ENCODE measurements around the gene CACNA2D2. TPM values are rescaled to one million over a fixed set of nuclear protein-coding genes. Genes with fewer than 3 reads are reported as not detected.

The CACNA2D2 gene
- total and polyA plus RNA-seq, 2 donors (not counting 1 experiment from before 2014, with no cell fraction given): 0.06 TPM; not detected in 1

GRCh38 chr3:50365842-50366220 lies 137.6 kb downstream of the CACNA2D2 start:
- no peaks in the 10 kb centered on the region for H3K79me2 ChIP-seq (ENCODE audit: control insufficient read depth, insufficient read depth, low read length)
- no peak overlapping the region for H3K9ac ChIP-seq (ENCODE audit: insufficient read depth, low read length)
- peaks cover 3% of the 10 kb centered on the region for H3K27me3 ChIP-seq (ENCODE audit: control insufficient read depth, insufficient read depth, low read length)
- no peaks in the 10 kb centered on the region for H4K20me1 ChIP-seq (ENCODE audit: control insufficient read depth, extremely low read depth, insufficient read depth, low read length)
- no peak for TF ChIP-seq CTCF (conservative IDR thresholded peaks at IDR 0.05 in 1 of 2, IDR thresholded peaks at IDR 0.05 in 1 of 2; ENCODE audit: low read depth in 1 of 2, low read length in 2 of 2)
- no peak for TF ChIP-seq EZH2 (IDR thresholded peaks at IDR 0.05; ENCODE audit: low read length, missing control alignments)
- no peaks in the 10 kb centered on the region for H3K36me3 ChIP-seq (ENCODE audit: control insufficient read depth, insufficient read depth, low read length)
- no peaks in the 10 kb centered on the region for H3K9me3 ChIP-seq (ENCODE audit: control insufficient read depth, insufficient read depth, low read depth, low read length)
- H3K27ac ChIP-seq (ENCODE audit: insufficient read depth, low read length): no peak overlapping the region
- peaks cover 3% of the 10 kb centered on the region for H3K4me1 ChIP-seq (ENCODE audit: control insufficient read depth, extremely low read depth, insufficient read depth, low read length)
- no peak overlapping the region for H3K4me2 ChIP-seq (ENCODE audit: extremely low read depth, insufficient read depth, low read length)
- H3K4me3 ChIP-seq (replicated peaks in 1 of 4; ENCODE audit: control extremely low read depth in 1 of 4, insufficient read depth in 1 of 4, low read depth in 3 of 4, low read length in 4 of 4): no peak overlapping the region
- DNase-seq (ENCODE audit: low read depth in 2 of 2): no peak
- no peak overlapping the region for H2AFZ ChIP-seq (ENCODE audit: low read length)

DNA sequence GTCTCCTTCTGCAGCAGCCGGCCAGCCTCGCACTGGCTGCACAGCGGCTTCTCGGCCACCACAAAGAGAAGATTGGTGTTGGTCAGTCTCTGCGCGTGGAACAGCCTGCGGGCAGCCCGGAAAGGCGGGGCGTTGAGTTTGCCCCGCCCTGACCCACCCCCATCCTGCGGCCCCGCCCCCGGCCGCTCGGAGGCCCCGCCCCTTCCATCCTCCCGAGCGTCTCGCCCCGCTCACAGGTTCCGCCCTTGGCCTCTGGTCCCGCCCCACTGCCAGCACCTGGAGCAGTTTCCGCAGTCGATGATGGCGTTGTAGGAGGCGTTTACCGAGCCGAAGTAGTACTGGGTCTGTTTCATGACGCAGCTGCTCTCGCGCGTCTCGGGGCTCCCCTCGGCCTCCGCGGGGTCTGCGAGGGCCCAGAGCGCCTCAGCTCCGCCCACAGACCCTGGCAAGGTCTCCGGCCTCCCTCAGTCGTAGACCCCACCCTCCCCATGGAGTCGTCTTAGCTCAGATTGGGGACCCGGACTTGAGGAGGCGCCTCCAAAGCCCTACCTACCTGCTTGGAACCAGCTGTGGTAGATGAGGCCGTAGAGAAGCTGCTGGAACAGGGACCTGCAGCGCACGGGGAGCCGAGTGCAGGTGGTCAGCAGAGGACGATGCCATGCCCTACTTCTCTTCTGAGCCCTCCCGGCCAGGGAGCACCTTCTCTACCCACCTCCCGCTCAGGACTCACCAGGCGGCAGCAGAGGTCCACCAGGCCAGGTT lies 138.2 kb downstream of the CACNA2D2 start:
- Histone ChIP-seq H3K79me2 (ENCODE audit: control insufficient read depth, insufficient read depth, low read length) (no peaks in the 10 kb centered on the region), H3K9me3 (ENCODE audit: control insufficient read depth, insufficient read depth, low read depth, low read length) (no peaks in the 10 kb centered on the region), H3K27ac (ENCODE audit: insufficient read depth, low read length) (no peak overlapping the region), H3K9ac (ENCODE audit: insufficient read depth, low read length) (no peak overlapping the region), H2AFZ (ENCODE audit: low read length) (peak overlapping the region; percentile 78), H3K36me3 (ENCODE audit: control insufficient read depth, insufficient read depth, low read length) (no peaks in the 10 kb centered on the region), H3K4me1 (ENCODE audit: control insufficient read depth, extremely low read depth, insufficient read depth, low read length) (peaks cover 3% of the 10 kb centered on the region), H4K20me1 (ENCODE audit: control insufficient read depth, extremely low read depth, insufficient read depth, low read length) (no peaks in the 10 kb centered on the region), H3K27me3 (ENCODE audit: control insufficient read depth, insufficient read depth, low read length) (peaks cover 3% of the 10 kb centered on the region), H3K4me3 (replicated peaks in 1 of 4; ENCODE audit: control extremely low read depth in 1 of 4, insufficient read depth in 1 of 4, low read depth in 3 of 4, low read length in 4 of 4) (peak overlapping the region in 3 of 4 experiments; percentile 32 to 51 (median 51)), H3K4me2 (ENCODE audit: extremely low read depth, insufficient read depth, low read length) (peak overlapping the region; percentile 66)
- TF ChIP-seq EZH2 (IDR thresholded peaks at IDR 0.05; ENCODE audit: low read length, missing control alignments): no peak
- TF ChIP-seq CTCF (conservative IDR thresholded peaks at IDR 0.05 in 1 of 2, IDR thresholded peaks at IDR 0.05 in 1 of 2; ENCODE audit: low read depth in 1 of 2, low read length in 2 of 2): no peak
- peak; percentile 56 to 58 for DNase-seq (ENCODE audit: low read depth in 2 of 2)

- Histone ChIP-seq H3K4me3 (replicated peaks in 1 of 4; ENCODE audit: control extremely low read depth in 1 of 4, insufficient read depth in 1 of 4, low read depth in 3 of 4, low read length in 4 of 4) (peak overlapping the region; percentile 18 to 51 (median 40)), H3K9ac (ENCODE audit: insufficient read depth, low read length) (peak overlapping the region; percentile 20), H3K27ac (ENCODE audit: insufficient read depth, low read length) (no peak overlapping the region), H3K9me3 (ENCODE audit: control insufficient read depth, insufficient read depth, low read depth, low read length) (no peaks in the 10 kb centered on the region), H2AFZ (ENCODE audit: low read length) (peak overlapping the region; percentile 63), H3K79me2 (ENCODE audit: control insufficient read depth, insufficient read depth, low read length) (no peaks in the 10 kb centered on the region), H3K27me3 (ENCODE audit: control insufficient read depth, insufficient read depth, low read length) (peaks cover 3% of the 10 kb centered on the region), H3K36me3 (ENCODE audit: control insufficient read depth, insufficient read depth, low read length) (no peaks in the 10 kb centered on the region), H3K4me1 (ENCODE audit: control insufficient read depth, extremely low read depth, insufficient read depth, low read length) (peaks cover 3% of the 10 kb centered on the region), H3K4me2 (ENCODE audit: extremely low read depth, insufficient read depth, low read length) (peak overlapping the region; percentile 58), H4K20me1 (ENCODE audit: control insufficient read depth, extremely low read depth, insufficient read depth, low read length) (no peaks in the 10 kb centered on the region)
- TF ChIP-seq CTCF (conservative IDR thresholded peaks at IDR 0.05 in 1 of 2, IDR thresholded peaks at IDR 0.05 in 1 of 2; ENCODE audit: low read depth in 1 of 2, low read length in 2 of 2) (no peak), EZH2 (IDR thresholded peaks at IDR 0.05; ENCODE audit: low read length, missing control alignments) (no peak)
- peak in 1 of 2 donors; percentile 21 for DNase-seq (ENCODE audit: low read depth in 2 of 2)
These were observed 138.8 kb downstream of the CACNA2D2 start for GRCh38 chr3:50364573-50365079.

Measured in fibroblast of lung (primary cell).